ENCODE data around the gene MAFB. TPM values are rescaled to one million over a fixed set of nuclear protein-coding genes. Genes with fewer than 3 reads are reported as not detected.

MAFB gene
- total RNA-seq, 6 donors from 2014 or later: 34.0 to 81.7 (median 60.5) TPM

- ATAC-seq (ENCODE audit: low FRiP score in 2 of 2) (no peak), DNase-seq (no peak)
- H3K27ac ChIP-seq: peak overlapping the region in 2 of 4 donors; percentile 64 to 82
- no peaks in the 10 kb centered on the region for H3K36me3 ChIP-seq
- H3K4me1 ChIP-seq: peaks cover 11 to 40% (median 28%) of the 10 kb centered on the region in 4 donors
- H3K9me3 ChIP-seq: no peaks in the 10 kb centered on the region
- H3K27me3 ChIP-seq: no peaks in the 10 kb centered on the region
- H3K4me3 ChIP-seq: no peak overlapping the region
- WGBS, 2 donors: 86 to 87% methylated on average over 13 of the region's 13 CpGs
- TF ChIP-seq CTCF (IDR thresholded peaks at IDR 0.05): no peak
- no peak for TF ChIP-seq POLR2A (IDR thresholded peaks at IDR 0.05)
- TF ChIP-seq EP300 (IDR thresholded peaks at IDR 0.05): no peak
- no peak for TF ChIP-seq POLR2AphosphoS5 (IDR thresholded peaks at IDR 0.05)
Observed at GRCh38 chr20:40681684-40682083, 7.4 kb downstream of the MAFB start.

GRCh38 chr20:40681165-40681564, 7.9 kb downstream of the MAFB start:
- H3K4me1 ChIP-seq: peaks cover 11 to 40% (median 29%) of the 10 kb centered on the region in 4 donors
- no peaks in the 10 kb centered on the region for H3K27me3 ChIP-seq
- DNase-seq: no peak
- no peak for ATAC-seq (ENCODE audit: low FRiP score in 2 of 2)
- H3K4me3 ChIP-seq: no peak overlapping the region
- WGBS, 2 donors: 76 to 91% methylated on average over 1 of the region's 1 CpG
- H3K36me3 ChIP-seq: no peaks in the 10 kb centered on the region
- no peaks in the 10 kb centered on the region for H3K9me3 ChIP-seq
- TF ChIP-seq CTCF (IDR thresholded peaks at IDR 0.05) (no peak), POLR2AphosphoS5 (IDR thresholded peaks at IDR 0.05) (no peak), EP300 (IDR thresholded peaks at IDR 0.05) (no peak), POLR2A (IDR thresholded peaks at IDR 0.05) (no peak)
- H3K27ac ChIP-seq: no peak overlapping the region

DNA sequence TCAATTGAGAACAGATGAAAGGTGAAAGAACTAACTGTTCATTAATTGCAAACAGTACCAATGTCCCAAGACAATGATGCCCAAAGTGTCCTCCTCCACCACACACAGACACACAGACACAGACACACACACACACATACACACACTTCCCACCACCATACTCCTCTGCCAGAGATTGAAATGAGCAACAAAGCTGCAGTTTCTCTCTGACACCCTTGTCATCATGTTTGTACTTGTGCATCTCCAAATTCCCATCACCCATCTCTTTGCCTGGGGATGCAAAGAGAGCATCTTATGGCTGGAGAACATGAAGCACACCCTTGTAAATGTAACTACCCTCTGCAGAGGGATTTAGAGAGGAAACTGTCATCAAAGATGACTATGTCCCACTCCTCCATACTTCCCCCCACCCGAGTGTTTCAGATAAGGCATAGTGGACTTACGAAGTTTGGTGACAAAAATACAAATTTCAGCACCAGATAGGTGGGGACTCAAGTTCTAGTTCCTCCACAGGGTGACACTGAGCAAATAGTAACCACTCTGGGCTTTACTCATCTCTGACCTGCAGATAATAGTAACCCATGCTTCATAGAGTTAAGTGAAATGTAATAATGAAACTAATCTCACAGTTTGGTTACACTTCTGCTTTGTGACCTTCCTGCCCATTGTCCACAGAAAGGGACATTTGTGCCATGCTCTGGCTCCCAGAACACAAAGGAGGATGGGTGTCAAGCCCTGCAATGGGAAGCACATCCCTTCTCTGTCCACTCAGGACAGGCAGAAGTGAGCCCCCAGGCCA, 8.7 kb downstream of the MAFB start:
- no peak overlapping the region for H3K27ac ChIP-seq
- H3K9me3 ChIP-seq: no peaks in the 10 kb centered on the region
- peaks cover 11 to 43% (median 33%) of the 10 kb centered on the region in 4 donors for H3K4me1 ChIP-seq
- TF ChIP-seq EP300 (IDR thresholded peaks at IDR 0.05) (no peak), POLR2AphosphoS5 (IDR thresholded peaks at IDR 0.05) (no peak), CTCF (IDR thresholded peaks at IDR 0.05) (no peak), POLR2A (IDR thresholded peaks at IDR 0.05) (no peak)
- H3K36me3 ChIP-seq: no peaks in the 10 kb centered on the region
- ATAC-seq (ENCODE audit: low FRiP score in 2 of 2) (peak in 1 of 2 donors; percentile 24), DNase-seq (no peak)
- no peak overlapping the region for H3K4me3 ChIP-seq
- no peaks in the 10 kb centered on the region for H3K27me3 ChIP-seq
- WGBS, 2 donors: 76 to 96% methylated on average over 2 of the region's 2 CpGs

GRCh38 chr20:40679184-40679583, 9.9 kb downstream of the MAFB start:
- TF ChIP-seq POLR2AphosphoS5 (IDR thresholded peaks at IDR 0.05) (no peak), POLR2A (IDR thresholded peaks at IDR 0.05) (no peak), EP300 (IDR thresholded peaks at IDR 0.05) (no peak), CTCF (IDR thresholded peaks at IDR 0.05) (no peak)

More at GRCh38 chr20:40679184-40679583, 9.9 kb downstream of the MAFB start:
- ATAC-seq (ENCODE audit: low FRiP score in 2 of 2): no peak
- DNase-seq: no peak
- no peaks in the 10 kb centered on the region for H3K9me3 ChIP-seq
- H3K27me3 ChIP-seq: no peaks in the 10 kb centered on the region
- no peak overlapping the region for H3K4me3 ChIP-seq
- WGBS, 2 donors: 87 to 92% methylated on average over 7 to 9 of the region's 9 CpGs
- peaks cover 11 to 40% (median 33%) of the 10 kb centered on the region in 4 donors for H3K4me1 ChIP-seq
- H3K27ac ChIP-seq: no peak overlapping the region
- no peaks in the 10 kb centered on the region for H3K36me3 ChIP-seq
